HG02970 (cell line): ENCODE measurements around the gene VPS45.

ENCODE experiments used
- ATAC-seq: cut with Tn5 transposase; IDR thresholded peaks from one replicate; pipeline ENCODE4 v1.9.1; 2021; ENCODE audit warnings: mild to moderate bottlenecking, moderate library complexity, moderate number of reproducible peaks; ENCODE audit not compliant: unreplicated experiment, low FRiP score

The VPS45 gene

DNA sequence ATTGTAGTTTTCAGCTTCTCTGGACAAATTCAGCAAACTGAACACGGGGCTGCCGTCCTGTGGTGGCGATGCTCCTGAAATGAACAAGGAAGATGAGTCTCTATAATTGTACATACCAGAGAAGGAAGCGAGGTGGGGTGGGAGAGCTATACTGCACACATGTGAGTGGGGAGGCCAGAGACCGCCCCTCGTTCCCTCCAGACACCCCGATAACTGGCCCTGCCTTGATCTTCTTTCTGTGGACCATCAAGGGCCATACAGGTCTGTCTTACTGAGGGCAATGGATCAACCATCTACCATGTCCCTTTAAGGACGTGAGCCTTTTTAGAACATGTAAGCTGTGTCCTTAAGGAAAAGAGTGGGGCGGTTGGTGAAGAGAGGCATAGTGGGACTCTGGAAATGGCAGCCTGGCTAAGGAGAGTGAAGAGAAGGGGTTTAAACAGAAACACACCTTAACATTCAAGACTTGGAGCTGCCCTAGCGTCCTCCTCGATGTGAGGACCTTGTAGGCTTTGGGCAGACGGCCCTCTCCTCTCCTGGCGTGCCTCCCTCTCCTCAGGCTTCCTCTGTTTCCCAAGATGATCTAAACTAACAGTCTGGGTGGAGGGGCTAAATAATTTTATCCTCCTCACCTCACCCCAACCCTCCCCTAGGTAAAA is 88.0 kb downstream of the VPS45 start:
- ATAC-seq = no peak

DNA sequence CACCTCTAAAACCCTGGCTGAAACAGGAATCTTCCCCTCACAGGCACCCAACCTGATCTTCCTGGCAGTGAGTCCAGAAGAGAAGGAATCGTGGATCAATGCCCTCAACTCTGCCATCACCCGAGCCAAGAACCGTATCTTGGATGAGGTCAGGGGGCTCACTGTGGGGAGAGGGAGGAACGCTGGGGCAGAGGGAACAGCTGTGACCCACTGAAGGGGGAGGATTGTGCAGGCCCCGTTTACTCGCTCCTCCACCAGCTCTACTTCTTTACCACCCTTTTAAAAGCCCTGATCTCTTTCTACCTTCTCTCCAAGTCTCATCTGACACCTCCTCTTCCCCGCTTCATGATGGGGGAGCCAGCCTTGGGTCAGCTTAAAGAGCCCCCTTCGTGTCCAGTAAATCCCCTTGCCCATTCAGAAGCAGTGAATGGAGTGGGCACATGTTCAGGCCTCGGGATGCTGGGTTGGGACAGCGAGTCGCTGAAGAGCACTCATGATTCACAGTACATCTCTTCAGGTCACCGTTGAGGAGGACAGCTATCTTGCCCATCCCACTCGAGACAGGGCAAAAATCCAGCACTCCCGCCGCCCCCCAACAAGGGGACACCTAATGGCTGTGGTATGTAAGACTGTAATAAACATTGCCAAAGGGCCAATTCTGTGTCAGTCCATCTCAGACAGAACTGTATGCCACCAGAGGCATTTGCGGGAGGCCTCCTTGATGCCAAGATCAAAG is 89.5 kb downstream of the VPS45 start:
- ATAC-seq = no peak

DNA sequence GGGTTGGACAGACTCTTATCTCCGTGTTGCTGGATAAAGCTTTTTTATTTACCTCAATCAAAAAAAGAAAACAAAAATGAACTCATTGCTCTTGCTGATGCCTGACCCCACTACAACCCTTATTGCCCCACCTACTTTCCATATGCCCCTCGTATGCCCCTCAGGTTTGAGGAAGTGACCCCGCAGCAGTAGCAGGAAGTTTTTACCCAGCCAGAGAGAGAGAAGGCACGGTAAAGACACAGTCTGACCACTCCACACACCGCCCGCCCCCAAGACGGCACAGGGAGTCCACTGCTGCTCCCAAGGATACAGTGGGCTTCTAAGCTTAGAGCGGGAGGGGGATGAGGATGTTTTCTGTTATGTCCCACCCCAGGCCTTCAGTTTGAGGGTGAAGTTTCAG is 92.0 kb downstream of the VPS45 start:
- no peak for ATAC-seq

DNA sequence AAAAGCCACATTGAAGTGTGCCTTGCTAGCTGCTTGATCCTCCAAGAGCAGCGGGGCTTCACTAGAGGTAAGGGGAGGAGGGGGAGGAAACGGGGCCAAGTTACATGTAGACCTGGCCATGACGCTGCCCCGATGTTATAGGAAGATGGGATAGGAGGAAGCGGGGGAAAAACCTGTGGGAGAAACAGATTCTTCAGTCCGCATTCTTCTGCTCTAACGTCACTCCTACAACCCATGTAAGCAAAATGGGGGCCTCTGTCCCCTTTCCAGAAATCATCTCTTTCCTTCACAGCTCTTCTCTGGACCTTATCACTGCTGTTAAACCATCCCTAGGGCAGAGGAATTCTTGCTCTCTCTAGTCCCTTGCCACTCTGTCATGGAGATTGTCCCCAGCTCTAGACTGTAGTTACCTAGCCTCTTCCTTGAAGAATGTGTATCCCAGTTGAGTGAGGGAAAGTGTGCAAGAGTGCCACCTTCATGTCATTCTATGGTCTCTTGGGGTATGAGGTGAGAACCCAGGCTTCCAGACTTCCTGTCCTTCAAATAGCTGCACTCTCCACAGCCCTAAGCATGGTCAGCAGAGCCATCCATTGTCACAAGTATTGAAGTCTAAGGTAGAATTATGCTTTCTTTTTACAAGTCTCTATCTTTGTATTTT is 93.5 kb downstream of the VPS45 start:
- no peak for ATAC-seq

DNA sequence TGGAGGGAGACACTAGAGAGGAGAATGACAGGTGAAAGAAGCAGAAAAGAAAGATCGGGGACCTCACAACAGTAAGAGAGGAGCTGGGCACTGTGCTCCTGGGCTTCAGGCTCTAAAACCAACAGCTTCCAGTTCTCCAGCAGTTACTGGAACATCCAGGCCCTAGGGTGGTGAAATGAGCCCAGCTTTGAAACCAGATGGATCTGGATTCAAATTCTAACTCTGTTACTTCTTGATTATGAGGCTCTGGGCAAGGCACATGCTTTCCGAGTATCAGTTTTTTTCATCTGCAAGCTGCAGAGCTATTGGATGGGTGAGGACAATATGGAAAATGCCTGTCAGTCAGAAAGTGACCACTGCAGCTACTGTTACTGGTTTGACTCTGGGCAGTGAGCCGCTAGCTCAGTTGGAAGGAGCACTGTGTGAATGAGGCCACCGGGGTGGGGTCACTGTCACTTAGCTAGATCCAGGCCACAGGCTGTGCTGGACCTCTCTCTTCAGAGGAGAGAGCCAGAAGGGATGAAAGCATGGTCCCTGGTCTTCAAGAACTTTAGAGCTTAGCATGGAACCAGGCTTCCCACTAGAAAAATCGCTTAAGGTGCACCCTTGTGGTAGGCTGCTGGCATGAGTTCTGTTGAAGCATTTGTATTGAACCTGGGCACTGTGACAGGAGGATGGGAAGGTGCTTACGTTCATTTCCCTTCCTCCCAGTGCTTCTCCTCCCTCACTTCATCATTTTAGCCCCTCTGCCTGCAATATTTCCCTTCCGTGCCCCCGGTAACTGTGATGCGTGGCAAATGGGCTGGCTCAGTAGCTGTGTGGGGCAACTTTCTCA is 94.4 kb downstream of the VPS45 start:
- ATAC-seq = no peak

DNA sequence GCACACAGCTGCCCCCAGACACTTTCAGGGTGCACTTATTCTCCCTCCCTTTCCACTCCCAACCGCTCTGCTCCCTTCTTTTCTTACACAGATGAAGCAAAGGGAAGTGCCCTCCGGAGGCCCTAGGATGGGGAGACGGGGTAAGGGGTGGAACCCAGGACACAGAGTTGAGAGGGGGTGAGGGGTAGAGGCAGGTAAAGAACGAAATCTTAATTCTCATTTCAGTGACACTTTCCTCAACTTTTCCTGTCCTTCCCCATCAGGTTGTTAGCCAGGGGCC is 94.9 kb downstream of the VPS45 start:
- no peak for ATAC-seq

DNA sequence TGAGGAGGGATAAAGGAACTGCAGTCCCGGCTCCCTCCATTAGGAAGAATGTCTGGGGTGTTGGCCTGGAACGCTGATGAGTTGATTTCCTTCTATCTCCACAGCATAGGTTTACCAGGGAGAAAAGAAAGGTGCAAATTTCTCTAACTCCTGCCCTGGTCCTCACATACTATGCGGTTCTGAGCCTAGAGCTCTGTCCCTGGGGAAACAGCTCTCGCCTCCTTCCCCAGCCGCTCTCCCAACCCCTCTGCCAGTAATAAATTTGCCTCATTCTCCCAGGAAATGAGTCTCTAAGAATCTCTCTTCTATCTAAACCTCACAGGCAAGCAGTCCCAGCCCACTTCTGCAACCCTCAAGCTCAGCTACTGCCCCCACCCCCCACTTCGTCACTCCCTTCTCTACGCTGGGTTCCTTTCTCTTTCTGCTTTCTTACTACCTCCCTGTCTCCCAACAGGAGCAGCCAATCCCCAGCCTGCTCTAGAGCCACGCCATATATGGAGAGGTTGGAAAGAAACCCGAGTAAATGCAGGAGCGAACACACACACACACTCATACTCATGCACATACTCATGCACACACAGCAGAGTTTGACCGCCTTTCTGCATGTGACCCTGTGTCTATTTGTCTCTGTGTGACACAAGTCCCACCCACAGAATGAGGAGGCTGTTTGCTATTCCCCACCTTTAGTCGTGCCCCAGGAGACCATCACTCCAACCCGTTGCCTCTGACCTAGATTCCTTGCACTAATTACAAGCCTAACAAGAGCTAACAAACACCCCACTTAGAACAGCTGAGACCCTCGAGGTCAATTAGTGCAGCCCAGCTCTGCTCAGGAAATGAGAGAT is 95.5 kb downstream of the VPS45 start:
- no peak for ATAC-seq

DNA sequence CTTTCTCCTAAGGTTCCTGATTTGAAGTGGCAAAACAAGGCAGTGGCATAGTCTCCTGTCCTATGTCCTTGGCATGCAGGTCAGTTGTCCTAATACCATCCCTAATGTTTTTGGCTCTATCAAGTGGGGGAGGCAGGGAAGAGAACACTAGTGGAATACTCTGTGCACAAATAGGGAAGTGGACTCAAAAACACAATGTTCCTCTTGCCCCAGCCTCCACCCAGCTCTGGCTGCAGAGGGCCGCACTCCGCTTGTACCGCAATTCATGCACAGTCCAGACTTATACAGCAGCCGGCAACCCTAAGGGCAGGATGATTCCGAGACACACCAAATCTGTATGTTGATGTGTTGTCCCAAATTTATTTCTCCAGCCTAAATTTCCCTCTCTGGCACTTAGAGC is 96.6 kb downstream of the VPS45 start:
- no peak for ATAC-seq

DNA sequence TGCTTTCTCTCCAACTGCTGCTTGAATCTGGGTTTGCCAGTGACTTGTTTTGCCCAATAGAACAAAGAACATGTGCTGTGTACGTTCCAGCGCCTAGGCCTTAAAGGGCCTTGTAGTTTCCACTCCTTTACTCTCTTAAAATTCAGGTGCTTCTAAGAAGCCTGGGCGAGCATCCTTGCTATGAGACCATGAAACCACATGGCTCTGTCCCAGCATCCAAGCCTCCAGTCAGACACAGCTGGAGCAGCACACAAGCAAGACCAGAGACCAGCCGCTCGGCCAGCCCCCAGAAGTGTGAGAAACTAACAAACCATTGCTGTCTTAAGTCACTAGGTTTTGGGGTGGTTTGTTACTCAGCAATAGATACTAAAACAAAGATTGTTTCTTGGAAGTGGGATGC is 97.2 kb downstream of the VPS45 start:
- no peak for ATAC-seq

DNA sequence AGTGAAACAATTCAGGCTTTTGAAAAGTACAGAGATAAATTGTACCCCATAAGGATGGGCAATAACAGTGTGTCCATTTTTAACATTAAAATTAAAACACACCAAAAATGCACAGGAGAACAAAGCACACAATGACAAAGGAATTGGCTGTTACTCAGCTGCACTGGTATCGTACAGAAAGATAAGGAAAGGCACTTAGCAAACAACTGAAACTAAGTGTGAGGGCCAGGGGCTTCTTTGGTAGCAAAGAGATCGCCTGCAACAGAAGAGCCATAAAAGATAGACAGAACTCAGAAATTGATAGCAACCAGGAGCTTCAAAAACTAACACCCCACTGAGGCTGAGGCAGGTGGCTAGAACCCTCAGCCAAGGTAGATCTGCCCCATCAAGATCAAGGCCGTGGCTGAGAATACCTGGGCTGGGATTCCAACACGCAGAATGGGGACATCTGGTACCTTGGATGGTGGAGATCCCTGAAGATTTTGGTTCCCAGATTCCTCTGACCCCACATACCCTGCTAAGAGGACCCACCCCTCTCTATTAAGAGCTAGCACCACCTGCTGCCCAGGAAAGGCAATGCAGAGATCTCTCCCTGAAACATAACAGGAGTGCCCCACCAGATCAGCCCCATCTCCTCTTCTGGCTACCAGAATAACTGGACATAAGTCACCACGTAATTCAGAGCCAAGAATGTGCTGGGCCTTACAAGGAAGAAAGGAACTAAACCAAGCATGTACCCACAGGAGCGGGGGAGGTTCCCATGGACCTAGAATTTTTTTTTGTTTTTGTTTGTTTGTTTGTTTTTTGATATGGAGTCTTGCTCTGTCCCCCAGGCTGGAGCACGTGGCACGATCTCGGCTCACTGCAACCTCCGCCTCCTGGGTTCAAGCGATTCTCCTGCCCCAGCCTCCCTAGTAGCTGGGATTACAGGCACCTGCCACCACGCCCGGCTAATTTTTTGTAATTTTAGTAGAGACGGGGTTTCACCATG is 98.3 kb downstream of the VPS45 start:
- no peak for ATAC-seq

DNA sequence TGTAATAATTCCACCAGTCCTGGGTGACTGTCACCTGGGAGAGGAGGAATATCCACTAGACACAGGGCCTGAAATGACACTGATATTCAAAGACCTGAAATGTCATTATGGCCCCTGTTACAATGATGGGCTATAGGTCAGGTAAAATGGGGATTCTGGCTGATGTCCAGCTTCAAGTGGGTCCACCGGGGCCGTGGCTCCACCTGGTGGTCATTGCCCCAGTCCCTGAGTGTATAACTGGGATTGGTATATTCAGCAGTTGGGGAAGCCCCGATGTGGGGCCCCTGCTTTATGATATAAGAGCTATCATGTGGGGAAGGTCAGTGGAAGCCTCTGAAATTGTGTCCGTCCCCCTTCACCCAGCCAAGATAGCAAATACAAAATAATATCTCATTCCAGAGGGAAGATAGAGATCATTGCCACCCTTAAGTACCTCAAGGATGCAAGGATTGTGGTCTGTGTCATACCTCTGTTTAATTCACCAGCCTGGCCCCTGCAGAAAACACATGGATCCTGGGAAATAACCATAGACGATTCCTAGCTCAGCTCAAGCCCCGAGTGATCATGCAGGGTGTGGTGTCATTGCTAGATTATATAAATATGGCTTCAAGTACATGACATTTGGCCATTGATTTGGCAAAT is 101.5 kb downstream of the VPS45 start:
- no peak for ATAC-seq

DNA sequence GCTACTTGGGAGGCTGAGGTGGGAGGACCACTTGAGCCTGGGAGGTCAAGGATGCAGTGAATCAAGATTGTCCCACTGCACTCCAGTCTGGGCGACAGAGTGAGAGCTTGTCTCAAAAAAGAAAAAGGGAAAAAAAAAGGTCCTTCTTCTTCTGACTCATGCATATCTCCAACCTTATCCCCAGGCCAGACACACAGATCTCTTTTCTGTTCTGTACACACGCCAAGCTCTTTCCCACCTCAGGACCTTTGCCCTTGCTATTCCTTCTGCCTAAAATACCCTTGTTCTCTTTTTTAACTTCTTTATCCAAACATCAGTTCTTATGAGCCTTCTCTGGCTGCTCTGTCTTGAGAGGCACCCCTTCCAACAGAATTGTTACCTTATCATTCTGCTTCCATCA is 104.2 kb downstream of the VPS45 start:
- no peak for ATAC-seq

DNA sequence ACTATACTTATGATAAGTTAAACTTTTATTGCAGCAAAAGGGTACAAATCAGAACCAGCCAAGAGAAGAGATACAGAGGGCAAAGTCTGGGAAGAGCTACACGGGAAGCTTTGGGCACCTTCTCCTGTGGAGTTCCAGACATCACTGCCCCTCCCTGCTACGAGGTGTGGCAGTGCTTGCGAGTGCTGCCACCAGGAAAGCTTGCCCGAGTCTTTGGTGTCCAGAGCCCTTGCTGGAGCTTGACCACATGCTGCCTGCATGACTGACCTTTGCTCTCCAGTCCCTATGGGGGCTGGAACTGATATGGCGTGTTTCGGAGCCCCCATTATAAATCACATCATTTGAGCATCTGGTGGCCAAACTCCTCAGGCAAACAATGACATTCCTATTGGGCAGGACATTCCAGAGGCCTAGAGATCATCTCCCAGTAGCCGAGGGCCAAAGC is 105.6 kb downstream of the VPS45 start:
- no peak for ATAC-seq

DNA sequence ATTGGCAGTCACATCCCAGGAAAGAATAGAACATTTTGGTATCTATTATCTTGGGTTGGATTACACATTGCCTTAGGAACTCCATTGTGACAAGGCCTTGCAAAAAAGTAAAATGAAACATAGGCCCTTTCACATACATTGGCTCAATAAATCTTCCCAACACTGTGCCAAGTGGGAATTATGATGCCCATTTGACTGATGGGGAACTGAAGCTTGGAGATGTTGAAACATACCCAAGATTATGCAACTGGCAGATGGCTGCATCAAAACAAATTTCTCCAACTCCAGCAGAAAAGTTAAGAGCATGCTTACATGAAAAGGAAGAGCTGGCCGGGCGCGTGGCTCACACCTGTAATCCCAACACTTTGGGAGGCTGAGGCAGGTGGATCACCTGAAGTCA is 109.0 kb downstream of the VPS45 start:
- ATAC-seq = no peak

DNA sequence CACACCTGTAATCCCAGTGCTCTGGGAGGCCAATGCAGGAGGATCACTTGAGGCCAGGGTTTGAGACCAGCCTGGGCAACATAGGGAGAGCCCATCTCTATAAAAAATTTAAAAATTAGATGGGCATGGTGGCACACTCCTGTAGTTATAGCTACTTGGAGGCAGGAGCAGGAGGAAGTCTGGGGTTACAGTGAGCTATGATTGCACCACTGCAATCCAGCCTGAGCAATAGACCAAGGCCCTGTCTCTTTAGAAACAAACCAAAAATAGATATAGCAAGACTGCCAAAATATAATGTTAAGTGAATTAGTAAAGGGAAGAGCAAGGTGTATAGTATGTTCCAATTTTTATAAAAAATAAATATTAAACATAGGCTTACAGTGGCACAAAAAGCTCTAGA is 111.0 kb downstream of the VPS45 start:
- ATAC-seq = no peak

DNA sequence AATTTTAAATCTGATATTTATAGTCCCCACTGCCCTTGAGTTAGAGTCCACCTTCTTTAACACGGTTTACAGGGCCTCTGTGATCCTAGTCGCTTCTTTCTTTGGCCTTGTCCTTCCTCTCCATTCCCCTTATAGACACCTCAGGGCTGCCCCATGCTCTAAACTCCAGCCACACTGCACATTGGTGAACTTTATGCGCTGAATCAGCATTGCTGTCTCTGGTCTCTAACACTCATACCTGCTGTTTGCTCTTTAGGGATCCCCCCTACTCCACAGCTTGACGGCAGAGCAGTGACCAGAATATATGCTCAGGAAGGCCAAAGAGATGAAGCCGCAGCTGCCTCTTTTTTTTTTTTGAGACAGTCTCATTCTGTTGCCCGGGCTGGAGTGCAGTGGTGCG is 112.3 kb downstream of the VPS45 start:
- ATAC-seq = no peak

DNA sequence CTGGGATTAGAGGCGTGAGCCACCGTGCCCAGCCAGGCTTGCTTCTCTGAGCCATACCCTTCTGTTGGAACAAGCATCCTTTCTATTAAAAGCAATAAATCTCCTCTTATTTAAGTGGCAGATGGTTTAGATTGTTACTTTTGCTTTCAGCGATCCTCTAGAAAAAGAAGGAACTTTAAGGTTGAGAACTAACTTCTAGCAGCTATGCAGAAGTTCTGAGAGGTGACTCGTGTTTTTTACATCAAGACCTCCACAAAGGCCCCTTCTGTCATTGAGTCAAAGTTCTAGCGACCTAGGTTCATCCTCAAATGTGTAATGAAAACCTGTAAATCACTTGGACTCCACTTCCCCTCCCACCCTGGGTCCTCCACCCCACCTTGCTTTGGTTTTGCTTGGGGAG is 112.9 kb downstream of the VPS45 start:
- ATAC-seq = no peak

DNA sequence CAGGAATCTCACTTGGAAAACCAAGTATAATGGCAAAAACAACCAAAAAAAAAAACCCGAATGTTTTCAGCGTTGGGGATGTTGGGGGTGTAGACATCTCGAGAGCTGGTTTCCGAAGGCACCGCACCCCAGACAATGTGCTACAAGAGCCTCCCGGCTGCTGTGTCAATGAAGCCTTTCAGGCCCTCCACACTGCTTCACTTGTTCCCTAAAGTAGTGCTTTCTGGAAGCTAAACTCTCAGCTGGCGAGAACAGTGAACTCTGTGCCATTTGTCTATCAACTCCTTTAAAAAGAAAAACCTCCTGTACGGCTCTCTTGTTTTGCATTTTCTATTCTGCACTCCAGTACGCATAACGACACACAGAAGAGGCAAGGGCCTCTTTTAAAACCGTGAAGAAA is 114.7 kb downstream of the VPS45 start:
- ATAC-seq = no peak

DNA sequence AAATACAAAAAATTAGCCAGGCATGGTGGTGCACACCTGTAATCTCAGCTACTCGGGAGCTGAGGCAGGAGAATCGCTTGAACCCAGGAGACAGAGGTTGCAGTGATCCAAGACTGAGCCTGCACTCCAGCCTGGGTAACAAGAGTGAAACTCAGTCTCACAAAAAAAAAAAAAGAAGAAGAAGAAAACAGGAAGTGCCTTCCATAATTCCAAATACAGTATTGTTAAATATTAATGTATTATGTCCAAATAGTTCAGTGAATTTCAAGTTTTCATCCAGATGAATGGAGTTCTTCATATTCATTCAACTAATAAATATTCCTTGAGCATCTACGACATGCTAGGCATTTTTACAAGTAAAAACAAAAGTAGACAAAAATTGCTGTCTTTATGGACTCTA is 115.5 kb downstream of the VPS45 start:
- no peak for ATAC-seq
